ENCODE results near the gene SLC6A1.
"Not testable (repeated sequence)": the region's sequence is repeated elsewhere in the genome, so short reads cannot be mapped to it uniquely, and the experiment has no call there.

SLC6A1 gene

GRCh38 chr3:11053926-11054503 is 61.5 kb downstream of the SLC6A1 start:
- TF ChIP-seq JUND (IDR thresholded peaks at IDR 0.05; ENCODE audit: low read depth): no peak
- DNase-seq (ENCODE audit: low read depth in 1 of 2, low spot score in 1 of 2): no peak
- in situ Hi-C loops (cut with HindIII; ENCODE audit: low pct_unique_long_range_greater_than_20kb, low sequenced_read_pairs): no loop called here

GRCh38 chr3:11054739-11055438 is 62.3 kb downstream of the SLC6A1 start:
- DNase-seq (ENCODE audit: low read depth in 1 of 2, low spot score in 1 of 2): no peak
- TF ChIP-seq JUND (IDR thresholded peaks at IDR 0.05; ENCODE audit: low read depth): no peak
- in situ Hi-C loops (cut with HindIII; ENCODE audit: low pct_unique_long_range_greater_than_20kb, low sequenced_read_pairs): no loop called here

- no peak for DNase-seq (ENCODE audit: low read depth in 1 of 2, low spot score in 1 of 2)
- TF ChIP-seq JUND (IDR thresholded peaks at IDR 0.05; ENCODE audit: low read depth): no peak
- in situ Hi-C loops (cut with HindIII; ENCODE audit: low pct_unique_long_range_greater_than_20kb, low sequenced_read_pairs): no loop called here
Measured at GRCh38 chr3:11055496-11055895, 62.9 kb downstream of the SLC6A1 start.

GRCh38 chr3:11056531-11057050 is 64.0 kb downstream of the SLC6A1 start:
- no peak for TF ChIP-seq JUND (IDR thresholded peaks at IDR 0.05; ENCODE audit: low read depth)
- in situ Hi-C loops (cut with HindIII; ENCODE audit: low pct_unique_long_range_greater_than_20kb, low sequenced_read_pairs): no loop called here
- no peak for DNase-seq (ENCODE audit: low read depth in 1 of 2, low spot score in 1 of 2)

GRCh38 chr3:11057655-11058054 is 65.1 kb downstream of the SLC6A1 start:
- no peak for DNase-seq (ENCODE audit: low read depth in 1 of 2, low spot score in 1 of 2)
- in situ Hi-C loops (cut with HindIII; ENCODE audit: low pct_unique_long_range_greater_than_20kb, low sequenced_read_pairs): no loop called here
- TF ChIP-seq JUND (IDR thresholded peaks at IDR 0.05; ENCODE audit: low read depth): no peak

GRCh38 chr3:11059090-11059798 is 66.7 kb downstream of the SLC6A1 start:
- peak; percentile 63 to 72 for DNase-seq (ENCODE audit: low read depth in 1 of 2, low spot score in 1 of 2)
- in situ Hi-C loops (cut with HindIII; ENCODE audit: low pct_unique_long_range_greater_than_20kb, low sequenced_read_pairs): no loop called here
- no peak for TF ChIP-seq JUND (IDR thresholded peaks at IDR 0.05; ENCODE audit: low read depth)

- TF ChIP-seq JUND (IDR thresholded peaks at IDR 0.05; ENCODE audit: low read depth): no peak
- no peak for DNase-seq (ENCODE audit: low read depth in 1 of 2, low spot score in 1 of 2)
- in situ Hi-C loops (cut with HindIII; ENCODE audit: low pct_unique_long_range_greater_than_20kb, low sequenced_read_pairs): no loop called here
Measured at GRCh38 chr3:11059799-11060115, 67.2 kb downstream of the SLC6A1 start.

GRCh38 chr3:11060500-11061251 is 68.1 kb downstream of the SLC6A1 start:
- peak; percentile 58 to 59 for DNase-seq (ENCODE audit: low read depth in 1 of 2, low spot score in 1 of 2)
- in situ Hi-C loops (cut with HindIII; ENCODE audit: low pct_unique_long_range_greater_than_20kb, low sequenced_read_pairs): no loop called here
- no peak for TF ChIP-seq JUND (IDR thresholded peaks at IDR 0.05; ENCODE audit: low read depth)

- DNase-seq (ENCODE audit: low read depth in 1 of 2, low spot score in 1 of 2): not testable (repeated sequence)
Measured at GRCh38 chr3:11061268-11061871, 68.8 kb downstream of the SLC6A1 start.

GRCh38 chr3:11062704-11063103 is 70.2 kb downstream of the SLC6A1 start:
- no peak for DNase-seq (ENCODE audit: low read depth in 1 of 2, low spot score in 1 of 2)

More at GRCh38 chr3:11061268-11061871, 68.8 kb downstream of the SLC6A1 start:
- in situ Hi-C loops (cut with HindIII; ENCODE audit: low pct_unique_long_range_greater_than_20kb, low sequenced_read_pairs): not testable (repeated sequence)

GRCh38 chr3:11071096-11071755 is 78.7 kb downstream of the SLC6A1 start:
- no peak for DNase-seq (ENCODE audit: low read depth in 1 of 2, low spot score in 1 of 2)
- in situ Hi-C loops (cut with HindIII; ENCODE audit: low pct_unique_long_range_greater_than_20kb, low sequenced_read_pairs): no loop called here
- TF ChIP-seq JUND (IDR thresholded peaks at IDR 0.05; ENCODE audit: low read depth): no peak

More at GRCh38 chr3:11062704-11063103, 70.2 kb downstream of the SLC6A1 start:
- no peak for TF ChIP-seq JUND (IDR thresholded peaks at IDR 0.05; ENCODE audit: low read depth)
- in situ Hi-C loops (cut with HindIII; ENCODE audit: low pct_unique_long_range_greater_than_20kb, low sequenced_read_pairs): no loop called here

GRCh38 chr3:11072631-11073030 is 80.1 kb downstream of the SLC6A1 start:
- in situ Hi-C loops (cut with HindIII; ENCODE audit: low pct_unique_long_range_greater_than_20kb, low sequenced_read_pairs): no loop called here
- DNase-seq (ENCODE audit: low read depth in 1 of 2, low spot score in 1 of 2): no peak
- TF ChIP-seq JUND (IDR thresholded peaks at IDR 0.05; ENCODE audit: low read depth): no peak

Data from T47D (cell line).